ENCODE results near the gene CDKN2C.
"Not testable (repeated sequence)": the region's sequence is repeated elsewhere in the genome, so short reads cannot be mapped to it uniquely, and the experiment has no call there.

CDKN2C gene

GRCh38 chr1:50969611-50970508 lies at the start of gene CDKN2C:
Gene CDKN2C (plus strand): TSS chr1:50970245. CDS start chr1:50970369, 124 bp downstream.
- DNase-seq (ENCODE audit: insufficient read length, low spot score) (no peak), FAIRE-seq (peak; percentile 87)

- FAIRE-seq (no peak), DNase-seq (ENCODE audit: insufficient read length, low spot score) (no peak)
Observed at GRCh38 chr1:50920409-50920808, 49.6 kb upstream of the CDKN2C start.

GRCh38 chr1:50921029-50921428 lies 49.0 kb upstream of the CDKN2C start:
- DNase-seq (ENCODE audit: insufficient read length, low spot score): no peak
- FAIRE-seq: no peak

- FAIRE-seq (no peak), DNase-seq (ENCODE audit: insufficient read length, low spot score) (no peak)
Observed at GRCh38 chr1:50923564-50923963, 46.5 kb upstream of the CDKN2C start.

GRCh38 chr1:50929376-50929958 lies 40.6 kb upstream of the CDKN2C start:
- no peak for DNase-seq (ENCODE audit: insufficient read length, low spot score)
- peak; percentile 4 for FAIRE-seq

- FAIRE-seq: peak; percentile 18
- no peak for DNase-seq (ENCODE audit: insufficient read length, low spot score)
Observed at GRCh38 chr1:50930193-50930592, 39.9 kb upstream of the CDKN2C start.

GRCh38 chr1:50930965-50931737 lies 38.9 kb upstream of the CDKN2C start:
- DNase-seq (ENCODE audit: insufficient read length, low spot score): no peak
- FAIRE-seq: peak; percentile 40

- DNase-seq (ENCODE audit: insufficient read length, low spot score); FAIRE-seq: not testable (repeated sequence)
Observed at GRCh38 chr1:50932043-50932442, 38.0 kb upstream of the CDKN2C start.

GRCh38 chr1:50933770-50934169 lies 36.3 kb upstream of the CDKN2C start:
- not testable (repeated sequence) for DNase-seq (ENCODE audit: insufficient read length, low spot score); FAIRE-seq

- DNase-seq (ENCODE audit: insufficient read length, low spot score) (no peak), FAIRE-seq (peak; percentile 42)
Observed at GRCh38 chr1:50934838-50935237, 35.2 kb upstream of the CDKN2C start.

GRCh38 chr1:50935276-50935675 lies 34.8 kb upstream of the CDKN2C start:
- not testable (repeated sequence) for DNase-seq (ENCODE audit: insufficient read length, low spot score)
- FAIRE-seq: peak; percentile 11

- DNase-seq (ENCODE audit: insufficient read length, low spot score) (no peak), FAIRE-seq (no peak)
Observed at GRCh38 chr1:50936321-50936720, 33.7 kb upstream of the CDKN2C start.

- DNase-seq (ENCODE audit: insufficient read length, low spot score) (no peak), FAIRE-seq (no peak)
Observed at GRCh38 chr1:50940291-50940690, 29.8 kb upstream of the CDKN2C start.

- FAIRE-seq: no peak
- DNase-seq (ENCODE audit: insufficient read length, low spot score): no peak
Observed at GRCh38 chr1:50942334-50942733, 27.7 kb upstream of the CDKN2C start.

GRCh38 chr1:50949286-50949982 lies 20.6 kb upstream of the CDKN2C start:
- DNase-seq (ENCODE audit: insufficient read length, low spot score) (no peak), FAIRE-seq (no peak)

- FAIRE-seq: no peak
- DNase-seq (ENCODE audit: insufficient read length, low spot score): no peak
Observed at GRCh38 chr1:50950396-50950795, 19.6 kb upstream of the CDKN2C start.

- not testable (repeated sequence) for FAIRE-seq; DNase-seq (ENCODE audit: insufficient read length, low spot score)
Observed at GRCh38 chr1:50952566-50952965, 17.5 kb upstream of the CDKN2C start.

GRCh38 chr1:50955116-50955515 lies 14.9 kb upstream of the CDKN2C start:
- DNase-seq (ENCODE audit: insufficient read length, low spot score): no peak
- no peak for FAIRE-seq

GRCh38 chr1:50959303-50959912 lies 10.6 kb upstream of the CDKN2C start:
- DNase-seq (ENCODE audit: insufficient read length, low spot score): no peak
- FAIRE-seq: peak; percentile 64

Data from GM19239 (cell line).